ENCODE results near the gene EHBP1L1.
A peak's percentile ranks its signal among the peaks of the same experiment; 100 is the strongest.

Gene EHBP1L1

GRCh38 chr11:65613091-65613928, 37.5 kb downstream of the EHBP1L1 start:
- no peak for DNase-seq (ENCODE audit: low read depth in 2 of 2, low spot score in 1 of 2)

DNA sequence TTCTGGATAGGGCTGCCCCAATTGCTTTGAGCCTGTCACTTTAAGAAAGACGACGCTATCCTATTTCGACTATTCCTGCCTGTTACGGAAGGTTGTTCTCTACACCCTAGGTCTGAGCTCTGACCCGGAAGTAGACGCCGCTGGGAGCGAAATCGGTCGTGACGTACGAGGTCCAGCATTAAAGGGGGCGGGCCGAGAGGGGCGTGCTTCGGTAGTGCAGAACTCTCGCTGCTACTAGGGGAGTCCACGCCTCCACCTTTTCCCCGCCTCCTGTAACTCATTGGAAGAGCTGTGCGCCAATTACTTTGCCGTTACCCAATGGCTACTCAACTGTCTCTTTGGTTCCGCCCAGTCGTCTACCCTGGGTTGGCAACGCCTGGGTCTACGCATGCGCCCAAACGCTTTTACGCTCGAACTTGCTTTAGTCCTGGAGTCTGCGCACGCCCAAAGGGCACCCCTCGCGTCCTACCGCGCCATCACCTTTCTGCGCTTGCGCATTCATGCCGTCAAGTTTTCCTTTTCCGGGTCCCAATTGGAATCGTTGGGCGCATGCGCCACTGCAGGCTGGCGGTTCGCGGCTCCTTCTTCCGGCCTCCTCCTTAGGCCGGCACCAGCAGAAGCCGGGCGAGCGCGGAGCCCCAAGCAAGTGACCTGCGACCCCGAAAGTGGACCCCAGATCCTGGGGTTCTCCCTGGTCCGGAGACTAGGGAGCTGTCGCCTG, 39.5 kb downstream of the EHBP1L1 start, which contains the start of gene PCNX3:
Gene PCNX3 (plus strand): TSS at position 548 of the 721 bp plus-strand sequence. CDS start 536 bp downstream, outside the sequence.
- peak; percentile 99 to 100 for DNase-seq (ENCODE audit: low read depth in 2 of 2, low spot score in 1 of 2)

GRCh38 chr11:65615950-65616574, 40.2 kb downstream of the EHBP1L1 start:
- DNase-seq (ENCODE audit: low read depth in 2 of 2, low spot score in 1 of 2) = no peak

DNA sequence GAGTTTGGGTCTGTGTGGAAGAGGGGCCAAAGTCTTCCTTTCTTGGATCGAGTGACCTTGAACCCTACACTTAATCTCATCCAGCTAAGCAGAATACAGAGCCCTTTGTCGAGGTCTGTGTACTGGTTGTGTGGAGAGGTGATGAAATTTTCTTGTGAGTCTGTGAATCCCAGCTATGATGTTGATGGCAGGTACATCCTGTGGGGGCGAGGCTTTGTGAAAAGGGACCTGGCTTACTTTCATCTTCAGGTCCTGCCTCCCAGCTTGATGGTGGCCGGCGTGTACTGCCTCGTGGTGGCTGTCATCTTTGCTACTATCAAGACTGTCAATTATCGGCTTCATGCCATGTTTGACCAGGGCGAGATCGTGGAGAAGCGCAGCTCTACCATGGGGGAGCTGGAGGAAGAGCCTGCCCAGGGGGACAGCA, 40.7 kb downstream of the EHBP1L1 start:
- DNase-seq (ENCODE audit: low read depth in 2 of 2, low spot score in 1 of 2) = no peak

- no peak for DNase-seq (ENCODE audit: low read depth in 2 of 2, low spot score in 1 of 2)
These were observed 41.4 kb downstream of the EHBP1L1 start for GRCh38 chr11:65617136-65617850.

- no peak for DNase-seq (ENCODE audit: low read depth in 2 of 2, low spot score in 1 of 2)
These were observed 42.3 kb downstream of the EHBP1L1 start for GRCh38 chr11:65617990-65618751.

- DNase-seq (ENCODE audit: low read depth in 2 of 2, low spot score in 1 of 2) = no peak
These were observed 42.9 kb downstream of the EHBP1L1 start for GRCh38 chr11:65618763-65619162.

DNA sequence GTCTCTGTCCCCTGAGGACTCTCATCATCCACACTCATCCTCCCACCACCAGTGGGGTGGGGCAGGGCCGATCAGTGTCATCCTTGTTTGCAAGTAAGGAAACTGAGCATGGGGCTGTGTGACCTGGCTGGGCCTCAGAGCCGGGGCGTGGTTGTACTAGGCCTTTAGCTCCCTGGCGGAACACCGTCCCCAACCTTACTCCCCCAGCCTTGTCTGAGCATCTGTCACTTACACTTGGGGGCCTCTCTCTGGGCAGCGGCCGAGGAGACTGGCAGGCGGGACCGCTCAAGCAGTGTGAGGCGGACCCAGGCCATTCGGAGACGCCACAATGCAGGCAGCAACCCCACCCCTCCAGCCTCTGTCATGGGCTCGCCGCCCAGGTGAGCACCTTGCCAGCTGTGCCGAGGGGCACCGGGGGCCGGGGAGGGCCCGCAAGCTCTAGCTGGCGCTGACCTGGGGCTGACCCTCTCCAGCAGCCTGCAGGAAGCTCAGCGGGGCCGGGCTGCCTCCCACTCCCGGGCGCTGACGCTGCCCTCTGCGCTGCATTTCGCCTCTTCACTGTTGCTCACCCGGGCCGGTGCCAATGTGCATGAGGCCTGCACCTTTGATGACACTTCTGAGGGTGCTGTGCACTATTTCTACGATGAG, 43.6 kb downstream of the EHBP1L1 start:
- no peak for DNase-seq (ENCODE audit: low read depth in 2 of 2, low spot score in 1 of 2)

GRCh38 chr11:65620666-65621065, 44.8 kb downstream of the EHBP1L1 start:
- no peak for DNase-seq (ENCODE audit: low read depth in 2 of 2, low spot score in 1 of 2)

- no peak for DNase-seq (ENCODE audit: low read depth in 2 of 2, low spot score in 1 of 2)
These were observed 45.6 kb downstream of the EHBP1L1 start for GRCh38 chr11:65621460-65621859.

DNA sequence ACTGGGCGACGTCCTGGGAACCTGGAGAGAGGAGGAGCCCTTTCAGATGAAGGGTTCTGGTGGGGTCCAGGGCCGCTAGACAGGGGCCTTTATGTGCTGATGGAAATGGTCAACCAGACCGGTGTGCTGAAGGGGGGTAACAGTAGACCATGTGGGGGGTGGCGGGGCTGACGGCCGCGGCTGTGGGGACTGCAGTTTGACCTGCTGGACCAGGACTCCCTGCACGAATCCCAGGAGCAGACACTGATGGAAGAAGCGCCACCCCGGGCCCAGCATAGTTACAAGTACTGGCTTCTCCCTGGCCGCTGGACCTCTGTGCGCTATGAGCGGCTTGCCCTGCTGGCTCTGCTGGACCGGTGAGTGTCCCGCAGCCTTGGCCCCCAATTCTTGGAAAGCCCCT, 46.2 kb downstream of the EHBP1L1 start:
- DNase-seq (ENCODE audit: low read depth in 2 of 2, low spot score in 1 of 2) = no peak

DNA sequence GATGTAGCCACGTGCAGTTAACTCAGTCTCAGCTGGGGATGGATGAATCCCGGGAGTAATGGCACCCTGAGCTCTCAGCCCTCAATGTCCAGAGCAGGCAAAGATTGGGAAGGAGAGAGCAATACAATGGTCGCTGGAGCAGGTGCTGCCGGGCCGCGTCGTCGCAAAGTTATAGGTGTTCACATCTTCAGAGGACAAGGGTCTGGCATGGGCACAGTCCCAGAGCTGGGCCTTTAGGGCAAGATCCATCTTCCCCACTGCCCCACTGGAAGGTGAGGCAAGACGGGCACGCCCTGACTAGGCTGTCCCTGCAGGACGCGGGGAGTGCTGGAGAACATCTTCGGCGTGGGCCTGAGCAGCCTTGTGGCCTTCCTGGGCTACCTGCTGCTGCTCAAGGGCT, 47.3 kb downstream of the EHBP1L1 start:
- no peak for DNase-seq (ENCODE audit: low read depth in 2 of 2, low spot score in 1 of 2)

DNA sequence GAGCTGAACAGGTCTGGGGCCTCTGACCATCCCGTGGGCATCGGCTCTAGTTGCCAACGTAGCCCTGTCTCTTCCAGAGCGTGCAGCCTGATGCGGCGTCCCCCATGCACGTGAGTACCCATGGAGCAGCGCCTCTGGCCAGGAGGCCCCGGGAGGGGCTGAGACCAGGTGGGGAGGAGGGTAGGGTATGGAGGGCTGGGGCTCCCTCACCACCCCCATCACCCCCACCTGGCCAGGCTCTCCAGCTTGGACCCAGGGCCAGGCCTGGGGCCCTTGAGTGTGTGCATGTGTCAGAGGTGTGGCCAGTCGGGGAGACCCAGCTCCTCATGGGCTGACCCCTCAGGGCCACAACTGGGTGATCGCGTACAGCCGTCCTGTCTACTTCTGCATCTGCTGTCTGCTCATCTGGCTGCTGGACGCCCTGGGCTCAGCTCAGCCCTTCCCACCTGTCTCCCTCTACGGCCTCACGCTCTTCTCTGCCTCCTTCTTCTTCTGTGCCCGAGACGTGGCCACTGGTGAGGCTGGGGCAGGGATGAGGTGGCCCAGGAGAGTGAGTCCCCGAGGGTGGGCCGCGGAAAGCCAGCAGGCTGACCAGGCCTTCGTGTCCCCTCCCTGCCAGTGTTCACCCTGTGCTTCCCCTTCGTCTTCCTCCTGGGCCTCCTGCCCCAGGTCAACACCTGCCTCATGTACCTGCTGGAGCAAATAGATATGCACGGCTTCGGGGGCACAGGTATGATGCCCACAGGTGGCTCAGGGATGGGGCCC, 48.2 kb downstream of the EHBP1L1 start:
- DNase-seq (ENCODE audit: low read depth in 2 of 2, low spot score in 1 of 2) = no peak

DNA sequence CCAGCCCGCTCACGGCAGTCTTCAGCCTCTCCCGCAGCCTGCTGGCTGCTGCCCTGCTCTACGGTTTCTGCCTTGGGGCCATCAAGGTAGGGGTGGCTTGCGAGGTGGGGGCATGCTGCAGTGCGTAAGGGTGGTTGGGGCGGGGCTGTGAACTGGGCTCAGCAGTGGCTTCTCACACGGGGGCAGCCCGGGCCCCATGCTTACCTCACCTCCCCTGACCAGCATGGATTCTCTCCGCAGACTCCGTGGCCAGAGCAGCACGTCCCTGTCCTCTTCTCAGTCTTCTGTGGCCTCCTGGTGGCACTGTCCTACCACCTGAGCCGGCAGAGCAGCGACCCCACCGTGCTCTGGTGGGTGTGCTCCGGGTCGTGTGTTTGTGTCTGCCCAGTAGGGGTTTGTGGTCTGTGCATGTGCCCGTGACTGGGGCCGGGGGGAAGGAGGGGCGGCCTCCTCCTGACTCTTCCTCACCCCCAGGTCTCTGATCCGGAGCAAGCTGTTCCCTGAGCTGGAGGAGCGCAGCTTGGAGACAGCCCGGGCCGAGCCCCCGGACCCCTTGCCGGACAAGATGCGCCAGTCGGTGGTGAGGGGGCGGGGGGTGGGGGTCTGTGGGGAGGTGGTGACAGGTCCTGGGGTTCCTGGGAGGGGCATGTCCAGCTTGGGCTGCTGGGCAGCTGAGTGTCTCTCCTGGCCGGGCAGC, 49.2 kb downstream of the EHBP1L1 start:
- no peak for DNase-seq (ENCODE audit: low read depth in 2 of 2, low spot score in 1 of 2)

- no peak for DNase-seq (ENCODE audit: low read depth in 2 of 2, low spot score in 1 of 2)
These were observed 49.9 kb downstream of the EHBP1L1 start for GRCh38 chr11:65625628-65626342.

- DNase-seq (ENCODE audit: low read depth in 2 of 2, low spot score in 1 of 2) = no peak
These were observed 51.3 kb downstream of the EHBP1L1 start for GRCh38 chr11:65627202-65627601.

DNA sequence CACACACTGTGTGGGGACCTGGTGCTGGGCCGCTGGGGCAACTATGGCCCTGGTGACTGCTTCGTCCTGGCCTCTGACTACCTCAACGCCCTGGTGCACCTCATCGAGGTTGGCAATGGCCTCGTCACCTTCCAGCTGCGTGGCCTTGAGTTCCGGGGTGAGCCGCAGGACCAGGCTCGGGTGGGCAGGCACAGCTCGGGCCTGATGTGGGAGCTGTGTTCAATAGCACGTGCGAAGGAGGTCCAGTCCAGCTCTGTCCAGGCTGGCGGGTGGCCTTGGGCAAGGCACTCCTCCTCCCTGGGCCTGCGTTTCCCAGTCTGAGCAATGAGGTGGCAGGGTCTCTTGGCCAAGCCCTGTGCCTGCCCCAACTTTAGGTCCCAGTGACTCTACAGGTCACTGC, 53.7 kb downstream of the EHBP1L1 start:
- no peak for DNase-seq (ENCODE audit: low read depth in 2 of 2, low spot score in 1 of 2)

DNA sequence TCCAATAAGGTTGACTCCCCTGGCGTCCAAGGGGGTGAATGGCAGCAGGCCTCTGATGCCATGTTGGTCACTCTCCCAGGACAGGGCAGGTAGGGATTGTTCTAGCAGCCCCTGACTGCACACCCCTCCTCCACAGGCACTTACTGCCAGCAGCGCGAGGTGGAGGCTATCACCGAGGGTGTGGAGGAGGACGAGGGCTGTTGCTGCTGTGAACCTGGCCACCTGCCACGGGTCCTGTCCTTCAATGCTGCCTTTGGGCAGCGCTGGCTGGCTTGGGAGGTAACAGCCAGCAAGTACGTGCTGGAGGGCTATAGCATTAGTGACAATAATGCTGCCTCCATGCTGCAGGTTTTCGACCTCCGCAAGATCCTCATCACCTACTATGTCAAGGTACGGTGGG, 54.4 kb downstream of the EHBP1L1 start:
- no peak for DNase-seq (ENCODE audit: low read depth in 2 of 2, low spot score in 1 of 2)
